TTC549 (cell line): ENCODE measurements around the gene HDGFL3.
"Not testable (repeated sequence)": the region's sequence is repeated elsewhere in the genome, so short reads cannot be mapped to it uniquely, and the experiment has no call there.

Experiments used
- FAIRE-seq: peaks from 2 replicates; lab custom pipeline; 2012; peaks lifted over from hg19 to GRCh38; lab: Jason Lieb, UNC

The HDGFL3 gene

DNA sequence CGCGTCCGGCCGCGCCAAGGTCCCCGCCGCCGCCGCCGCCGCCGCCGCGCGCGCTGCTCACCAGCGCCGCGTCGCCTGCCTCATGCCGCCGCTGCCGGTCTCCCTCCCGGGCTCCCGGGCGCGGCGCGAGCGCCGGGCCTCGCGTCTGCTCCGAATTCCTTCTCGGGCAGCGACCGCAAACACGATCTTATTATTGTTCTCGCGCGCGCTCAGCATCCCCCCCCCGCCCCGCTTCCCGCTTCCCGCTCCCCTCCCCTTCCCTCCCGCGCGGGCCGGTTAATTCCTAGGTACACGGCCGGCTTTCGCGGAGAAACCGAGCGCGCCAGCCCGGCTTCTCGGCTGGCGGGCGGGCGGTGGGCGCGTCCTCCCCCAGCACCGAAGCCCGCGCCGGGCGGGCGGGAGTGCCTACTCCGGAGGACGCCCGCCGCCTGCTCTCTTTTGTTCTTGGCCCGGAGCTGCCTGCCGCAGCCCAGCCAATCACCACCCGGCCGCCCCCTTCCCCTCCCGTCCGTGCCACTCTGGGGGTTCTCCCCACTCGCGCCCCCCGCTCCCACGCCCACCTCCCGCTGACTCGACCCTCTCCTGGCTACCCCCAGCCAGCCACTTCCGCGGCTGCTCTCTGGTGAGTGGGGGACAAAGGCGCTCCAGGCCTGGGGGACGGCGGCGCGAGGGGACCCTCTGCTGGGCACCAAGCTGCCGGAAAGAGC is at the start of gene HDGFL3:
Gene HDGFL3 (minus strand): TSS at position 164 of the 707 bp plus-strand sequence. CDS start 409 bp downstream, outside the sequence.
- FAIRE-seq = no peak

DNA sequence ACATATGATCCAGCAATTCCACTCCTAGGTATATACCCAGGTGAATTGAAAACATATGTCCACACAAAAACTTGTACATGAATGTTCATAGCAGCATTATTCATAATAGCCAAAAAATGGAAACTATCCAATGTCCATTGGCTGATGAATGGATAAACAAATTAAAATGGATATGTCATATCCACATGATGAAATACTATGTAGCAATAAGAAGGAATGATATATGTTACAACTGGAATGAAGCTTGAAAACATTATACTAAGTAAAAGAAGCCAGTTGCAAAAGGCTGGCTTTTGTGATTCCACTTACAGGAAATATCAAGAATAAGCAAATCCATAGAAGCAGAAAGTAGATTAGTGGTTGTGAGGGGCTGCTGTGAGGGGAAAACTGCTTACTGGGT is 43.2 kb upstream of the HDGFL3 start:
- FAIRE-seq = no peak

DNA sequence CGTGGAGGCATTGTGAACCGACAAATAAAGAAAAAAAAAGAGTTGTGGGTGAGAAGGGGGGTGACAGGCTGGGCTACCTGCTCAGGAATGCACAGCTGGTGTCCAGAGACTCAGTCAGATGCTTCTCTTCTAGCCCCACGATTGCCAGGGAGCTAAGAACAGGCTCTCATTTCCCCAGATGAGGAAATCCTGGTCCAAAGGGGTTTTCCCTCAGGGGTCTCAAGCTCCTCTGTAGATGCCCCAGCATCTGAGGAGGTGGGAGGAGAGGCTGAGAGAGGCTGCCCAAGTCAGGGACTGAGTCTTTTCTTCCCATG is 41.4 kb upstream of the HDGFL3 start:
- no peak for FAIRE-seq

DNA sequence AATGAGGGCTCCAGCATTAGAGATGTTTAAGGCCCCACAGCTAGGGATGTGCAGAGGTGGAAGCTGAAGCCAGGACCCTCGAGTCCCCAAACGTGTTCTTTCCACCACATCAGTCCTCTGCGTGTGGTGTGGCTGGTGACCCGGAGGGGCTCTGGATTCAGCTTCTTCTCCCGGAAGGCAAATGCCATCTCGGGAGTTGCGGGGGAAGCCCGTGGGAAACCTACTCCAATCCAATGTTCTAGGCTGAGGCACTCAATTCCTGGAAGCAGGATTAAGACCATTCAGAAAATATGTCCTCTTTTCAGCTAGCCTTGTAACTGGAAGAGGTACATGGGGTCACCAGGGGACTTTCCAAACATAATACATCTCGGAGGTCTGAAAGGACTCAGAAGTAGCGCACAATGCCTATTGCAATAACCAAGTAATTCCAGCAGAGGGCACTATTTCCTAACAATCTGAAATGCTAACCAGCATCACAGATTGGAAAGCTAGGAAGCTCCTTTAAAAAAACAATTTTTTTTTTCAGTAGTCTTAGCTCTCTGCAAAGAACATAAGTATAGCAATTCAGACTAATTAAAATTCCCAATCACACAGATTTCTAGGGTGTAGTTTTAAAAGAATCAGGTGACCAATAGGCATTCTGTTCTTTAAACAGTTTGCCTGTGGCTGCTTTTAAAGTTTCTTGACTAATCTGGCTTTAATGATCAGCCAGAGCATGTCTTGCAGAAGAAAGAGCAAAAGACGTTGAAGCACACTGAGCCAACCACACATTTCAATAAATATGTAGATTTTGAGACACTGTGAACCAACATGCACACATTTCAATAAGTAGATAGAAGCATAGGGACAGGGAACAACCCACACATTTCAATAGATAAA is 40.8 kb upstream of the HDGFL3 start:
- peak; percentile 79 for FAIRE-seq

DNA sequence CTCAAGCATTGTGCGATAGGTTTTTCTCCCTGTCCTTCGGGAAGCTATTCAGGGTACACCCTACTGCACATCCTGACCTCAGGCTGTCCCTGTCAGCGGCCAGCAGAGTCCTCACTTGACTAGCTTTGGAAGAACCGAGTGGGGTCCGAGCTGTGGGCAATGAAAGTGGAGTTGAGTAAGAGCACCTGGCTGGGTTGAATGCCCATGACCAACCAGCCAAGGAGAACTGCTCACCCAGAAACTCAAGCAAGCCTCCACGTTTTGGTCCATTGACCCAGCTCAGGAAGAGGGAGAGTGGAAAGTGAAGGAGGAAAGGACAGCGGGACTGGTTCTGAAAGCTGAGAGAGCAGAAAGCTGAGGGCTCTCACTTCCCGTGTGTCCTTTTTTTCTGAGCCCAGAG is 36.0 kb upstream of the HDGFL3 start:
- no peak for FAIRE-seq

DNA sequence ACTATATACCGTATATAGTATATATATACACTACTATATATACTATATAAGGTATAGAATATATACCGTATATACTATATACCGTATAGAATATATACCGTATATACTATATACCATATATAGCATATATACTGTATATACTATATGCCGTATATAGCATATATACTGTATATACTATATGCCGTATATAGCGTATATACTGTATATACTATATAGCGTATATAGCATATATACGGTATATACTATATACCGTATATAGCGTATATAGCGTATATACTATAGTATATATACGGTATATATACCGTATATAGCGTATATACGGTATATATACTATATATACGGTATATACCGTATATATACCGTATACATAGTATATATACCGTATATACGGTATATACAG is 22.6 kb upstream of the HDGFL3 start:
- no peak for FAIRE-seq

DNA sequence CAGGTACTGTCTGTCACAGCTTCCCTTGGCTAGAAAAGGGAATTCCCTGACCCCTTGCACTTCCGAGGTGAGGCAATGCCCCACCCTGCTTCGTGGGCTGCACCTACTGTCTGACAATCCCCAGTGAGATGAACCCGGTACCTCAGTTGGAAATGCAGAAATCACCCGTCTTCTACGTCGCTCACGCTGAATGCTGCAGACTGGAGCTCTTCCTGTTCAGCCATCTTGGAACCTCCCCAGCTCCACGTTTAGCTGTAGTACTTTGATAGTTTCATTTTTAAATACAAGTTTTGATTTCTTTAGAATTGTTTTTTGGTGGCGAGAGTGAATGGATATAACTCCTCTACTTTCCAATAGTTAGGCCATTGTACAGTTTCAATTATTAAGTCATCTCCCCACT is 17.8 kb upstream of the HDGFL3 start:
- FAIRE-seq = no peak

DNA sequence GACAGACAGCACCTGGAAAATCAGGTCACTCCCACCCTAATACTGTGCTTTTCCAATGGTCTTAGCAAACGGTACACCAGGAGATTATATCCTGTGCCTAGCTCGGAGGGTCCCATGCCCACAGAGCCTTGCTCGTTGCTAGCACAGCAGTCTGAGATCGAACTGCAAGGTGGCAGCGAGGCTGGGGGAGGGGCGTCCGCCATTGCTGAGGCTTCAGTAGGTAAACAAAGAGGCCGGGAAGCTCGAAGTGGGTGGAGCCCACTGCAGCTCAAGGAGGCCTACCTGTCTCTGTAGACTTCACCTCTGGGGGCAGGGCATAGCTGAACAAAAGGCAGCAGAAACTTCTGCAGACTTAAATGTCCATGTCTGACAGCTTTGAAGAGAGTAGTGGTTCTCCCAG is 14.2 kb upstream of the HDGFL3 start:
- FAIRE-seq = not testable (repeated sequence)

DNA sequence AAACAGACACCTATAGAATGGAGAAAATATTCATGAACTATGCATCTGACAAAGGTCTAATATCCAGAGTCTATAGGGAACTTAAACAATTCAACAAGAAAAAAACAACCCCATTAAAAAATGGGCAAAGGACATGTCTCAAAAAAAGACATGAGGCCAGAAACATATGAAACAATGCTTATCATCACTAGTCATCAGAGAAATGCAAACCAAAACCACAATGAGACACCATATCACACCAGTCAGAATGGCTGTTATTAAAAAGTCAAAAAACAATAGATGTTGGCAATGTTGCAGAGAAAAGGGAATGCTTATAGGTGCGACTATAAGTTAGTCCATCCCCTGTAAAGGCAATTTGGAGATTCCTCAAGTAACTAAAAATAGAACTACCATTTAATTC is 11.4 kb upstream of the HDGFL3 start:
- FAIRE-seq = no peak

DNA sequence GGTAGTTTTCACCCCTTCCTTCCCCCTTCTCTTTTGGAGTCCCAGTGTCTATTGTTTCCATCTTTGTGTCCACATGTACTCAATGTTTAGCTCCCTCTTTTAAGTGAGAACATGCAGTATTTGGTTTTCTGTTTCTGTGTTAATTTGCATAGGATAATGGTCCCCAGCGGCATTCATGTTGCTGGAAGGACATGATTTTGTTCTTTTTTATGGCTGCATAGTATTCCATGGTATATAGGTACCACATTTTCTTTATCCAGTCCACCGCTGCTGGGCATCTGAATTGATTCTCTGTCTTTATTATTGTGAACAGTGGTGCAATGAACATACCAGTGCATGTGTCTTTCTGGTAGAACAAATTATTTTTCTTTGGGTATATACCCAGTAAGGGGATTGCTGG is 7.7 kb upstream of the HDGFL3 start:
- no peak for FAIRE-seq

DNA sequence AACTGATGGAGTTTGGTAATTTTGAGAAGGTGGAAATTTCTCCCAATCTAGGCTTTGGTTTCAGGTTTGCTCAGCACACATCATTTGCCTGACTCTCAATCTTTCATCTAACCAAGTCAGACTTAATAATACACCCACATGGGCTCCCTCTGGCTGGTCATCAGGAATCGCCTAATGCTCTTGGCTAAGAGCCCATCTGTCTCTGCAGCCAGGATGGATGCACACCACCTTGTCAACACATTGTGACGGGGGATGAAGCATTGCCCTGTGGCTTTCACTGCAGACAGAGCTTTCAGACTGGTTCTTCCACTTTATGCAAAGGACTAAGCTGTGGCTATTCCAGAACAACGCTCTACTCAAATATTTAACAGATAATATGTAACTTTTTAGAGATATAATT is 3.0 kb upstream of the HDGFL3 start:
- no peak for FAIRE-seq

DNA sequence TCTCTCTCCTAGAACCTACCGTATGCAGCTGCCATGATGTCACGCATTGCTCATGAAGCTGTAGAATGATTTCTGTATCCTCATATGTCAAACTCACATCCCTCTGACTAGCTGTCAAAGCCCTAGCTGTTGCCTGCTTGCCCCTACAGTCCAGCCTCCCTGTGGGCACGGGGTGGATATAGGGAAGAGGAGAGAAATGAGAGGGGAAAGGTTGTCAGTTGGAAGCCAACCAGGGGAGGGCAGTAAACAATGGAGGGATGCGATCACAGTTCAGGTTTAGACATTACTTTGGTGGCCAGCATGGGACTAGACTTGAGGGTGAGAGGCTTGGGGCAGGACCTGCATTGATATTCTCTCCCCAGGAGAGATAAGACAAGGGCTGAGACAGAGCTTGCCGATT is 1.7 kb upstream of the HDGFL3 start:
- no peak for FAIRE-seq

DNA sequence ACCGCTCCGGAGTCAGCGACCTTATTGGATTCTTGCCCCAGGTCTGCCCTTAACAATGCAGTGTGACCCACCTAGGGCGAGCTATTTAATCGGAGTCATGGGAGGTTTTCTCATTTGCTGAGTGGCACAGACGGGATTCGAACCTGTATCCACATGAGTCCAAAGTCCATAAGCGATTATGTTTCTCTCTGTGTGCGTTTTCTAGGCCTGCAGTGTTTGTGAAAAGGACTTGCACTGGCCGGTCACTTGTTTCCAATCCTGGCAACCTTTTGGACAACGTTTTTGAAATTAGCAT is 691 bp upstream of the HDGFL3 start:
- no peak for FAIRE-seq

DNA sequence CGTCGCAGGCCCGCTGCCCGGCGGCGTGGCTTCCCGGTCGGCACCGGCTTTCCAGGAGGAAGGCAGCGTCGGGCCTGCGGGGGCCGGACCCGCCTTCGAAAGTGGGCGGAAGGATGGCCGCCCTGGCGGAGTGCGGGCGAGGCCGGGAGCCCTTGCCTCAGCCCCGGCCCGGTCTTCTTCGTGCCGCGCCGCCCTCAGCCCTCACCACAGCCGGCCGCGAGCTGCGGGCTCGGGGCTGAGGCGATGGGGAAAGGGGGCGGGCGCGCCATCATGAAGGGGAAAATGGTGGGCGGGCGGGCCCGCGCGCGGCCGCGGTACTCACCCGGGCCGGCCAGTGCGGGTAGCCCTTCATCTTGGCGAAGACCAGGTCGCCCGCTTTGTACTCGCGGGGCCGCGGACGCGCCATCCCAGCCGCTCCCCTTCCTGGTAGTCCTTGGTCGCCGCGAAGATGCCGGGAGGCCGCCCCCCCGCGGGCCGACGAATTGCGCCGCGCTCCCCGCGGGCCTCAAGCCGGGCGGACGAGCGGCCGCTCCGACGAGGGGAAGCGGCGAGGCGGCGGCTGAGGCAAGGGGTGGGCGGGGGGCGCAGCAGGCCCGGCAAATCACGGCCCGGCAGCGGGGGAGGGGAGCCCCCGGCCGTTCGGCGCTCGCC is 489 bp downstream of the HDGFL3 start:
- no peak for FAIRE-seq

DNA sequence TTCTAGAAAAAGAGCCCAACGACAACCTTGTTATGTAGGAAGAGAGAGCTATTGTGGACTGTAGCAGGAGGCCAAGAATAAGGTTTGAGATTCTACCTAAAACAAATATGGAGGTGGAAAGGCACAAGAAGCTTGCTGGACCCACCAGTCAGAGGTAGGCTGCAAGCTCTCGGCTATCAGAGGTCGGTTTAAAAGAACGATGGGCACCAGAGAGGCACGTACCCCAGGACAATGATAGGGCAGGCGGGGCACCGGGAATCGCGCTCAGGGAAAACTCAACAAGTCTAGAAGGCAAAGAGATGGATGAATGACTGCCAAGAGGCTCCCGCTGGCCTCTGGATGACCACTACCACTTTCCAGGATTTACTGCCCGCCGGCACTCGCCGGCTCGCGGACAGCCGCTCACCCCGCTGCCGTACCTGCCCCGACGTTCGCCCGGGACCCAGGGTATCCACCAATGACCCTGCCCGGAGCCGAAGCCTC is 1.1 kb downstream of the HDGFL3 start:
- FAIRE-seq = no peak

DNA sequence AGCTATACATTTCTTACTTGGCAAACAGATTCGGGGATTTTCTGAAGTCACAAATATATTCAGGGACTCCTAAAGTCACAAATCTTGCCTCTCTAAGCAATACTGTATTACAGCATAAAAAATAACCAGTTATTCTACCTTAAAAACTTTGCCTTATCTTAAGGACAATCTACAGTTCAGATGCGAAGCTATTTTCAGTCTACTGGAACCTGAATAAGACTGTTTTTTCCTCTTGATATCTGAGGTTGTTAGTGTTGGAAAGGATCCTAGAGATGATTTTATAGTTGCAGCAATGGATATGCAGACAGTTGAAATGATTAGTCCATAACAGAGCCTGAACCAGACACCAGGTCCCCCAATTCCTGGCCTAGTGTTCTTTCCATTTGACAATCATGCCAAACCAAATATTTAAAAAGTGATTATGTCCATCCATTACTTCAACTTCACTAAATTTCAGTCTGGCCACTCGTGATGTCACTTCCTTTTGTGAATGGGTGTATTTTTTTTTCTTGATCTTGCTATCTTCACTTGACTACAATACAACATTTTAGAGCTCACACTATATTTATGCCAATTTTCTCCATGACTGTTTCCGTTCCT is 1.8 kb downstream of the HDGFL3 start:
- no peak for FAIRE-seq

DNA sequence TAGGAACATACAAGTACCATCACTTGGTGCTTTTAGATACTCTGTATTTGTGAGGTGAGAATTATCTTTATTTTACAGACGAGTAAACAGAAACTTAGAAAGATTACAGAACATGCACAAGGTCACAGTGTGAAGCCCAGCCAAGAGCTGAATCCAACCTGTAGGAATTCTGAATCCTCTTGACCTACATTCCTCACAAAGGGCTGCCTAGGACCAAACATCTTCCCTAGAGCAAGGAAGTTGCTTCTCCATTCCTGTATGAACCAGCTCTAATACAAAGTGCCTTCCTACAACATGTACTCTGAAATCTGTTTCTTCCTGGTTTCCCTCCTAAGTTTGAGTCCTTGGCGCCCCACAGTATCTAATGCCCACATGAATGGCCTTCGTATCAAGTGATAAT is 2.9 kb downstream of the HDGFL3 start:
- no peak for FAIRE-seq

DNA sequence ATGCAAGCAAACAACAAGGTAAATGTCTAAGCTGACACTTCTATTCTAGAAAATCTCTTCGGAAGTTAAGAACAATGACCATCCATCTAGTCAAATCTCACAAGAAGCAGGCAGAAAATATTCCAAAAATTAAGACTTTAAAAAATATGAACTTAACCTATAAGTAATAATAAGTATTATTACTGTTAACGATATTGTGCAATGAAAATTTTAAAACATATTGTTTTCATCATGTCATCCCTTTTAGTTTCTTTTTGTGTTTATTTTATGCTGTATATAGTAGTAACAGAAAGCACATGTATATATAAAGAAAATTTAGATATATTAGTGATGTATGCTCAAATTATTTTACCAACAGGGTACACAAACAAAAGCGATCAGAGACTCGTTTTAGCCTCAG is 4.1 kb downstream of the HDGFL3 start:
- FAIRE-seq = no peak

DNA sequence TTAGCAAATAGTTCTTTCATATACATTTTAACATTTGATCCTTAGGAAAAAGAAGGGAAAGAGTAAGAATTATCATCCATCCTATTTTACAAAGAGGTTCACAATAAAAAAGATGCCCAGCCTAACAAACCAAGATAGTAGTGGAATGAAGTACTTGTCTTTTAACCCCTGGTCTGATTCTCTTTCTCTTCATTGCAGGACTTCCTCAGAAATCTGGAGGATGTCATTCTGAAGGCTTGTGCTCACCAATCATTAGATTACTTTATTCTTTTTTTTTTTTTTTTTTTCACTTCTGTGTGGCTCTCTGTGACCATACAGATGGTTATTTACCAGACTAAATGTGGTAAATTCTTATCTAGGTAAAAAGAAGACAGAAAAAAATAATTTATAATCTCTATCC is 7.0 kb downstream of the HDGFL3 start:
- FAIRE-seq = no peak

DNA sequence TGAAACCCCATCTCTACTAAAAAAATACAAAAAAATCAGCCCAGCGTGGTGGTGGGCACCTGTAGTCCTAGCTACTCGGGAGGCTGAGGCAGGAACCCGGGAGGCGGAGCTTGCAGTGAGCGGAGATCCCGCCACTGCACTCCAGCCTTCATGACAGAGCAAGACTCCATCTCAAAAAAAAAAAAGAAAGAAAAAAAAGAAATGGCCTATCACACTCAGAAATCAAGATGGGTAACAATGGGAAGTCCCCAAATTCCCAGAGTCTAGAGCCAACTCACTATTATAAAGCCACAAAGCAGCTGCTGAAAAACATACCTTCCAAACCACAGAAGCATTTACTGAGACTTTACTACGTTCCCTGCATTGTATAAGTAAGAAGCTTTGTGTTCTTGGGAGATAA is 7.5 kb downstream of the HDGFL3 start:
- FAIRE-seq = no peak

DNA sequence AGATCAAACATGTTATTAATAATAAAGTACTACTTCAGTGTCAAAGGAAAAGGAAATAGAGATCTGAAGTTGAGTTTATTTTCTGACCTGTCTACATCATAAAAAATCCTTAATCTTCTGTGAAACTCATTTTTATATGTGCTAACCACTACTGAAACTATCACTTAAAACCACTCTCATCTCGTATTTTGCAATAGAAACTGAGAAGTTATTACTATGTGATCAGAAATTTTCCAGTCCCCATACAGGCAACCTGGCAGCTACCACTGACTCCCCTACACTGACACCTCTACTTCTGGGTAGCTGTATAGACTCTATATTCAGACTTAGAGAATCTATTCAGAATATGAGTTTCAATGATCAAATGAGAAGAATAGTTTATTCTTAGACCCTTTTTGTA is 8.3 kb downstream of the HDGFL3 start:
- FAIRE-seq = no peak

DNA sequence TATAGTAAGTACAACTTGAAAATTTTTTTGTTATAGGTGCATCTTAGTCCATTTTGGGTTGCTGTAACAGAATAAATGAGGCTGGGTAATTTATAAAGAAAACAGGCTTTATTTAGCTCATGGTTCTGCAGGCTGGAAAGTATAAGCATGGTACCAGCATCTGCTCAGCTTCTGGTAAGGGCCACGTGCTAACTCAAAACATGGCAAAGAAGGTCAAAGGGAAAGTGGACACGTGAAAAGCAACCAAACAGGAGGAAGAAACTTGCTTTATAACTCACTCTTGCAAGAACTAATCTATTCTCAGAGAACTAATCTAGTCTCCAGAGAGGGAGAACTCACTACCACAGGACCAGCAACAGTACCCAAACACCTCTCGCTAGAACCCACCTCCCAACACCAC is 9.1 kb downstream of the HDGFL3 start:
- no peak for FAIRE-seq

DNA sequence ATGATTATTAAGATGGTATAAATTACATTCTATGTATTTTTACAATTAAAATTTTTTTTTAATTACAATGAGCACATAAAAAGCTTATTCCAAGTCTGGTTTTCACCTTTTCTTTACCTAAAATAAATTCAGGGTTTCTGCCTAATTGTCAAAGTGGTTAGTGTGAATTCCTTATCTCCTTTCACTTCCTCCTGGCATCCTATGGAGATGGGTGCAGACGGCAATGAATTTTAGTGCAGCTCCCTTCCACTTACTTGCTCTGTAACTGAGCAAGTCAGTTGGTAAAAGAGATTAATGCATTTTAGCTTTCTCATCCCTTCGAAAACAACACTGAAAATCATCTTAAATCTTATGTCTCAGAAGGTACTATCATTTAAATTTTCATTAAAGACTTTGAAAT is 13.1 kb downstream of the HDGFL3 start:
- FAIRE-seq = no peak
